HEK293T (cell line): ENCODE measurements around the gene COA4.

Source experiments
- ELF4 ChIP-seq: fragments of 450-650 bp; IDR thresholded peaks from 2 replicates; pipeline ENCODE4 v1.6.1; 2017; ENCODE audit warnings: antibody characterized with exemption
- FOXA1 ChIP-seq: fragments of 450-650 bp; IDR thresholded peaks from 2 replicates; pipeline ENCODE4 v1.6.1; 2016; ENCODE audit warnings: mild to moderate bottlenecking
- FOXK2 ChIP-seq: fragments of 450-650 bp; IDR thresholded peaks from 2 replicates; pipeline ENCODE4 v1.6.1; 2016; ENCODE audit warnings: mild to moderate bottlenecking
- HDGF ChIP-seq: fragments of 450-650 bp; IDR thresholded peaks from 2 replicates; pipeline ENCODE4 v1.6.1; 2017; ENCODE audit warnings: antibody characterized with exemption, borderline replicate concordance

GRCh38 chr11:73866586-73866996 lies 10.1 kb downstream of the COA4 start:
- TF ChIP-seq HDGF, result no peak
- no peak for TF ChIP-seq FOXA1
- TF ChIP-seq ELF4, result no peak
- no peak for TF ChIP-seq FOXK2
